Ovary (tissue), 9 donors: Measurements from ENCODE around the gene FAM171A2. TPM values are rescaled to one million over a fixed set of nuclear protein-coding genes. Genes with fewer than 3 reads are reported as not detected.

Experiments used
- DNase-seq, 5 donors: peaks; one replicate each; pipeline ENCODE4 v3.0.0-alpha.2; 2019 to 2020
- H3K27ac ChIP-seq, 2 donors: fragments of 200-600 bp; one replicate each; pipeline versions ENCODE4 v1.5.1 to v1.8.0; 2019 to 2022
- H3K27me3 ChIP-seq: fragments of 200-600 bp; one replicate; pipeline ENCODE4 v1.8.0; 2022
- H3K36me3 ChIP-seq: fragments of 200-600 bp; sonication (generic); one replicate; pipeline ENCODE4 v1.5.1; 2019
- H3K4me1 ChIP-seq: one replicate; pipeline ENCODE4 v1.8.1; 2013; ENCODE audit warnings: mild to moderate bottlenecking, moderate library complexity; ENCODE audit not compliant: insufficient read depth
- H3K4me3 ChIP-seq: fragments of 200-600 bp; sonication (generic); one replicate; pipeline ENCODE4 v1.5.1; 2017
- H3K9me3 ChIP-seq, 2 donors: fragments of 200-600 bp in 1 of 2; sonication (generic) in 1 of 2; one replicate each; pipeline versions ENCODE4 v1.5.1 to v1.8.1; 2013 to 2019; ENCODE audit warnings: mild to moderate bottlenecking in 1 of 2, moderate library complexity in 1 of 2
- EP300 ChIP-seq: sonication (generic); formaldehyde crosslinking; IDR thresholded peaks from one replicate; pipeline ENCODE4 v1.6.1; 2017; ENCODE audit warnings: antibody characterized with exemption
- POLR2A ChIP-seq: fragments of 450-650 bp; IDR thresholded peaks from one replicate; pipeline ENCODE4 v1.6.1; 2017; ENCODE audit warnings: antibody characterized with exemption, mild to moderate bottlenecking, moderate library complexity
- WGBS, 3 donors: extraction: QIAGEN DNeasy Blood & Tissue Kit in 1 of 3; methylation state at CpG; one replicate each; pipeline versions ENCODE4 v1.1.5 to v1.1.7; 2013 to 2017; 5-methylcytosine and 5-hydroxymethylcytosine counted together
- intact Hi-C, 4 donors: fragments of 100-400 bp; cut with DNase I; formaldehyde crosslinking; loops; one replicate each; pipeline versions ENCODE4 v1.11.0 to v1.15.1; 2022 to 2023
- polyA plus RNA-seq, 2 donors: library from polyadenylated mRNA; stranded (reverse); fragments of 200-250 nt in 1 of 2; fragments of 350-450 nt in 1 of 2; fragmentation: Illumina TruSeq in 1 of 2; extraction: RNeasy Lipid Tissue Mini Kit (QIAGEN cat#74804) in 1 of 2; gene quantifications; one replicate each; pipeline ENCODE4 v1.2.3, GENCODE V29; 2013 to 2014
- total RNA-seq, 7 donors: library from RNA; depleted of rRNA in 2 of 7; stranded (reverse); fragments of >200 nt in 2 of 7; fragmentation: NEBNext Ultra II Directional in 3 of 7; extraction: Animal tissue kit (Norgen Biotek cat#: 25700) in 3 of 7; gene quantifications; one replicate each; pipeline versions ENCODE4 v1.1.0 to v1.2.4, GENCODE V29; 2016 to 2023
- TF ChIP-seq, protein P1 (sequence below), 3 donors: fragments of 450-650 bp in 2 of 3; fragments of 200-600 bp in 1 of 3; IDR thresholded peaks; one replicate each; pipeline versions ENCODE4 v1.5.1 to v1.8.0; 2016 to 2022; ENCODE audit warnings: antibody characterized with exemption in 3 of 3, mild to moderate bottlenecking in 1 of 3
- donor health status: DM: no; HTN: no; CAD: no; lungs with moderate emphysema.
- donor health status: DM: no; HTN: no; CAD: no.
- donor health status: Bipolar disorder and iron deficiency.
- donor health status: DM: yes; HTN: yes; CAD: no.
- donor health status: DM: no; HTN: no; CAD: no.
- donor health status: DM: yes; HTN: yes; CAD: no.

The FAM171A2 gene
- total and polyA plus RNA-seq, 9 donors: 0.17 to 23.7 (median 10.6) TPM

DNA sequence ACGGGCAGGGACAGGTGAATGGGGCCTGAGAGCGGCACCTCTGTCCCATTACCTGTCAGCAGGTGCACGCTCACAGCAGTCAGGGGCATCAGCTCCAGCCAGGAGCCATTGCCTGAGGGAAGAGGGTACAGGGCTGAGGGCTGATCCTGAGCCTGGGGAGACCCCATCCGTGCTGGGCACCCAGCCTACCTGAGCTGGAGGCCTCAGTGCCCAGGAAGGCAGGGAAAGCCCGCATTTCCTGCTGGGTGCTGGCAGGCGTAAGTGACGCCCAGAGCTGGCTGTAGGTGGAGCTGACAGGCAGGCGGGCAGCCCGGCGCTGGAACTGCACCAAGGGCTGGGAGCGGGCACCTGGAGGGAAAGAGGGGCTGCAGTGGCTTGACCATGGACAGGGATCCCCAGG is 7.4 kb downstream of the FAM171A2 start:
- intact Hi-C loops: loop anchor here in 1 of 4 donors (10.0 kb wide), 1 partner anchor 151 kb away; no protein-coding TSS in a partner anchor

DNA sequence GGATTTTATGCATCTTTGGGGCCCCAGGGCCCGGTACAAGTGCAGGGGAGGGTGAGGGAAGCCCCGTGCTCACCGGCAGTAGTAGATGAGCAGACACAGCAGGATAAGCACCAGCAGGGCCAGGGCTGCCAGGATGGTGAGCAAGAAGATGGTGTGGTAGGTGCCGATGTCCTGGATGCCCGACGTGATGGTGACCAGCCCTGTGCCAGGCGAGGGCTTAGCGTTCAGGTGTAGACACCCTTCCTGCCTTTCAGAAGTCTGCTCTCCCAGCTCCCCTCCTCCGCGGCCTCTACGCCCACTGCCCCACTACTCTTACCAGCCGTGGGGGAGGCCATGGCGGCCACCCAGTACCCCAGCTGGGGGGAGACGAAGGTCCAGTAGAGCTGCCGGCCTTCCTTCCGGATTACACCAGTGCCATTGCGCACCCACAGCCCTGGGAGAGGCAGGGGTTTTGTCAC is 8.0 kb downstream of the FAM171A2 start:
- Histone ChIP-seq H3K4me1 (no peaks in the 10 kb centered on the region), H3K9me3 (no peaks in the 10 kb centered on the region), H3K36me3 (no peaks in the 10 kb centered on the region), H3K27me3 (no peaks in the 10 kb centered on the region), H3K27ac (no peak overlapping the region), H3K4me3 (no peak overlapping the region)
- intact Hi-C loops: loop anchor here in 1 of 4 donors (10.0 kb wide), 1 partner anchor 151 kb away; no protein-coding TSS in a partner anchor
- 84 to 86% (median 84%) methylated on average over 17 of the region's 17 CpGs for WGBS, 3 donors
- no peak for DNase-seq
- no peak for TF ChIP-seq POLR2A
- TF ChIP-seq, protein P1, sequence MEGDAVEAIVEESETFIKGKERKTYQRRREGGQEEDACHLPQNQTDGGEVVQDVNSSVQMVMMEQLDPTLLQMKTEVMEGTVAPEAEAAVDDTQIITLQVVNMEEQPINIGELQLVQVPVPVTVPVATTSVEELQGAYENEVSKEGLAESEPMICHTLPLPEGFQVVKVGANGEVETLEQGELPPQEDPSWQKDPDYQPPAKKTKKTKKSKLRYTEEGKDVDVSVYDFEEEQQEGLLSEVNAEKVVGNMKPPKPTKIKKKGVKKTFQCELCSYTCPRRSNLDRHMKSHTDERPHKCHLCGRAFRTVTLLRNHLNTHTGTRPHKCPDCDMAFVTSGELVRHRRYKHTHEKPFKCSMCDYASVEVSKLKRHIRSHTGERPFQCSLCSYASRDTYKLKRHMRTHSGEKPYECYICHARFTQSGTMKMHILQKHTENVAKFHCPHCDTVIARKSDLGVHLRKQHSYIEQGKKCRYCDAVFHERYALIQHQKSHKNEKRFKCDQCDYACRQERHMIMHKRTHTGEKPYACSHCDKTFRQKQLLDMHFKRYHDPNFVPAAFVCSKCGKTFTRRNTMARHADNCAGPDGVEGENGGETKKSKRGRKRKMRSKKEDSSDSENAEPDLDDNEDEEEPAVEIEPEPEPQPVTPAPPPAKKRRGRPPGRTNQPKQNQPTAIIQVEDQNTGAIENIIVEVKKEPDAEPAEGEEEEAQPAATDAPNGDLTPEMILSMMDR (IDR thresholded peaks at IDR 0.05): no peak
- no peak for TF ChIP-seq EP300

More for the DNA sequence above, 7.4 kb downstream of the FAM171A2 start:
- no peak for TF ChIP-seq POLR2A
- TF ChIP-seq, protein P1 (IDR thresholded peaks at IDR 0.05): no peak
- no peak for TF ChIP-seq EP300
- no peak for DNase-seq
- no peaks in the 10 kb centered on the region for H3K27me3 ChIP-seq
- H3K36me3 ChIP-seq: no peaks in the 10 kb centered on the region
- no peak overlapping the region for H3K4me3 ChIP-seq
- H3K4me1 ChIP-seq: peaks cover 4% of the 10 kb centered on the region
- H3K27ac ChIP-seq: no peak overlapping the region
- no peaks in the 10 kb centered on the region for H3K9me3 ChIP-seq
- WGBS, 3 donors: 96 to 98% (median 96%) methylated on average over 11 of the region's 11 CpGs

DNA sequence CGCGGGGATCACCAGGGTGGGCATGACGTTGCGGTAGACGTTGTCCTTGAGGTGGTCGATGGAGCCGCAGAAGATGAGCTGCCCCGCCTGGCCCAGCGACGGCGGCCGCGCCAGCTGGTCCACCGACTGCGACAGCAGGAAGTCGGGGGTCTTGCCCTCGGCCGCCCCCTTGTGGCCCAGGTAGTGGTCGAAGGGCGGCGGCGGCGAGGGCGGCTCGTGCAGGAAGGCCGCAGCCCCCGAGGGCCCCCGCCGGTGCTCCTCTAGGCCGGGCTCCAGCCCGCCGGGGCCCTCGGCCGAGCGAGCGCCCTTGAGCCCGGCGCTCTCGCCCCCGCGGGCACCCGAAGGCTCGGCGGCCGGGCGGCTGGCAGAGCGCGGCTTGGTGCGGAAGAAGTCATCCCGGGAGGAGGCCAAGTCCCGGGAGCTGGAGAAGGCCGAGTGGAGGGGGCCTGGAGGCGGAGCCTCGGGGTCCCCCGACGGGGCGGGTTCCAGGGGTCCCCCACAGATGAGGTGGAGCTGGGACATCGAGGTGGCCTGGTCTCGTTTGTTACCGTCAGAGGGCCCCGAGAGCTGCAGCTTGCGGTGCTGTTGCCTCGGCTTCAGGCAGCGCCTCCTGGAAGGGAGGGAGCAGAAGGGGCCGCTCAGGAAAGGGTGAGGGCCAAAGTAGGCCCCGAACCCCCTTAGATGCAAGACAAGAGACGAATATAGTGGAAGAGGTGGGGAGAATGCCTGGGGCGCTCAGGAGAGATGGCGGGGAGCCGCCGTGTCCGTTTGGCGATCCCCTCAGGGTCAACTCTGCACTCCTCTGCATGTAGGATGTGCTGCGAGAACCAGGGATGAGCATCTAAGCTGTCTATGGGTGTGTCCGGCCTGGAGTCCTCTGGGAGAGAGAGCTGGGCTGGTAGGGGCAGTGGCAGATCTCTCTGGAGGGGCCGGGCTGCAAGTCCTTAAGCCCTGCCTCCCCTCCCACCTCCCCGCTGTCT is 8.8 kb downstream of the FAM171A2 start:
- Histone ChIP-seq H3K4me1 (no peaks in the 10 kb centered on the region), H3K4me3 (no peak overlapping the region), H3K27ac (no peak overlapping the region), H3K9me3 (no peaks in the 10 kb centered on the region), H3K36me3 (no peaks in the 10 kb centered on the region), H3K27me3 (no peaks in the 10 kb centered on the region)
- peak in 3 of 5 donors; percentile 58 to 81 (median 64) for DNase-seq
- intact Hi-C loops: loop anchor here in 1 of 4 donors (10.0 kb wide), 1 partner anchor 150 kb away; no protein-coding TSS in a partner anchor
- 44 to 59% (median 54%) methylated on average over 65 to 77 of the region's 77 CpGs for WGBS, 3 donors
- TF ChIP-seq POLR2A (no peak), EP300 (no peak)
- TF ChIP-seq, protein P1 (IDR thresholded peaks at IDR 0.05): no peak

DNA sequence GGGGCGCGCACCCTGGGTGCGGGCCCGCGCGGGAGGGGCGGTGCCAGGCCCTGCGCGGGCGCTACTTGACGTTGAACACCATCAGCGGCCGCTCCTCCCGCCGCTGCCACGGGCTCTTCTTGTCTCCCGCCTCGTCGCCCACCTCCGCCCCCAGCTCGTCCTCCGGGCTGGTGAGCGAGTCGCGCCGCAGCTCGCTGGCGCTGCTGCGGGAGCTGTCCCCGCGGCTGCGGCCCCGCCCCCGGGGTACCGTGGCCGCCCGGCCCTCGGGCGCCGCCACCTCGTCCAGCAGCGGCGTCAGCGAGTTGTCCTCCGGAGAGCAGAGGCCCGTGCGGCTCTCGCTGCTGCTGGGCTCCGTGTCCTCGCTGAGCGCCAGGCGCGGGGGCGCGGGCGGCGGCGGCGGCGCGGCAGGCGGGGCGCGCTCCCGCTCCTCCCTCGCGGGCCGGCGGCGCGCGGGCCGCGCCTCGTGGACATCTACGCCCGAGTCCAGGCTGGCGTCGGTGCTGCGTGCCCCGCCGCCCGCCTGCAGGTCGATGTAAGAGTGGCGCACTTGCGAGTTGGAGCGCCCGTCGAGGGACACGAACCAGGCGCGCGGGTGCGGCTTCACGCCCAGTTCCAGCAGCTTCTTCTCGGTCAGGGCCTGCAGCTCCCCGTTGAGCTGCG is 9.9 kb downstream of the FAM171A2 start:
- intact Hi-C loops: loop anchor here in 1 of 4 donors (10.0 kb wide), 1 partner anchor 149 kb away; no protein-coding TSS in a partner anchor
- TF ChIP-seq POLR2A (no peak), EP300 (no peak)
- TF ChIP-seq, protein P1 (IDR thresholded peaks at IDR 0.05): no peak
- WGBS, 3 donors: 35 to 51% (median 45%) methylated on average over 34 to 98 of the region's 98 CpGs
- Histone ChIP-seq H3K27ac (peak overlapping the region in 1 of 2 donors; percentile 59), H3K4me1 (no peaks in the 10 kb centered on the region), H3K27me3 (no peaks in the 10 kb centered on the region), H3K9me3 (no peaks in the 10 kb centered on the region), H3K4me3 (peak overlapping the region; percentile 34), H3K36me3 (no peaks in the 10 kb centered on the region)
- DNase-seq: peak in 3 of 5 donors; percentile 45 to 68 (median 46)
